ENCODE results near the gene SLC35B2.

SLC35B2 gene

GRCh38 chr6:44272529-44272928 is 15.2 kb upstream of the SLC35B2 start:
- no peak for TF ChIP-seq REST (IDR thresholded peaks at IDR 0.05; ENCODE audit: insufficient read depth in 1 of 2, low read depth in 2 of 2, low read length in 2 of 2)
- TF ChIP-seq POLR2AphosphoS5 (IDR thresholded peaks at IDR 0.05; ENCODE audit: low read depth, low read length): no peak
- no peak for TF ChIP-seq FOXP2 (optimal IDR thresholded peaks at IDR 0.05; ENCODE audit: borderline replicate concordance, extremely low read depth, extremely low read length, insufficient read depth)

- TF ChIP-seq SIN3A (IDR thresholded peaks at IDR 0.05; ENCODE audit: borderline replicate concordance, insufficient read depth, low read length) (no peak), REST (IDR thresholded peaks at IDR 0.05; ENCODE audit: insufficient read depth in 1 of 2, low read depth in 2 of 2, low read length in 2 of 2) (no peak), TAF1 (IDR thresholded peaks at IDR 0.05; ENCODE audit: borderline replicate concordance, insufficient read depth, low read length) (no peak), POLR2AphosphoS5 (IDR thresholded peaks at IDR 0.05; ENCODE audit: low read depth, low read length) (no peak), FOXP2 (optimal IDR thresholded peaks at IDR 0.05; ENCODE audit: borderline replicate concordance, extremely low read depth, extremely low read length, insufficient read depth) (no peak)
Observed at GRCh38 chr6:44271914-44272313, 14.6 kb upstream of the SLC35B2 start.

GRCh38 chr6:44271406-44271723 is 14.0 kb upstream of the SLC35B2 start:
- TF ChIP-seq SIN3A (IDR thresholded peaks at IDR 0.05; ENCODE audit: borderline replicate concordance, insufficient read depth, low read length) (no peak), FOXP2 (optimal IDR thresholded peaks at IDR 0.05; ENCODE audit: borderline replicate concordance, extremely low read depth, extremely low read length, insufficient read depth) (no peak), TAF1 (IDR thresholded peaks at IDR 0.05; ENCODE audit: borderline replicate concordance, insufficient read depth, low read length) (no peak), REST (IDR thresholded peaks at IDR 0.05; ENCODE audit: insufficient read depth in 1 of 2, low read depth in 2 of 2, low read length in 2 of 2) (no peak), POLR2AphosphoS5 (IDR thresholded peaks at IDR 0.05; ENCODE audit: low read depth, low read length) (no peak)

- no peak for TF ChIP-seq FOXP2 (optimal IDR thresholded peaks at IDR 0.05; ENCODE audit: borderline replicate concordance, extremely low read depth, extremely low read length, insufficient read depth)
- TF ChIP-seq POLR2AphosphoS5 (IDR thresholded peaks at IDR 0.05; ENCODE audit: low read depth, low read length): no peak
- TF ChIP-seq TAF1 (IDR thresholded peaks at IDR 0.05; ENCODE audit: borderline replicate concordance, insufficient read depth, low read length): no peak
- TF ChIP-seq REST (IDR thresholded peaks at IDR 0.05; ENCODE audit: insufficient read depth in 1 of 2, low read depth in 2 of 2, low read length in 2 of 2): peak; percentile 77 to 92; a peak in 3 of 4 replicates
- TF ChIP-seq SIN3A (IDR thresholded peaks at IDR 0.05; ENCODE audit: borderline replicate concordance, insufficient read depth, low read length): no peak
Observed at GRCh38 chr6:44270526-44271405, 13.4 kb upstream of the SLC35B2 start.

Measured in PFSK-1 (cell line).